Activated CD4-positive, CD25-positive, alpha-beta regulatory T cell treated with anti-CD3 and anti-CD28 coated beads, Interleukin-2, amount 50 U/mL, for 24 hours (primary cell): Measurements from ENCODE around the gene IL1RL2.

Experiments used
- ATAC-seq, 2 donors: fragments of 150-1000 bp; cut with Tn5 transposase; one replicate each; pipeline ENCODE4 v1.10.0; 2021; ENCODE audit warnings: mild to moderate bottlenecking in 1 of 2, moderate library complexity in 1 of 2

Gene IL1RL2

DNA sequence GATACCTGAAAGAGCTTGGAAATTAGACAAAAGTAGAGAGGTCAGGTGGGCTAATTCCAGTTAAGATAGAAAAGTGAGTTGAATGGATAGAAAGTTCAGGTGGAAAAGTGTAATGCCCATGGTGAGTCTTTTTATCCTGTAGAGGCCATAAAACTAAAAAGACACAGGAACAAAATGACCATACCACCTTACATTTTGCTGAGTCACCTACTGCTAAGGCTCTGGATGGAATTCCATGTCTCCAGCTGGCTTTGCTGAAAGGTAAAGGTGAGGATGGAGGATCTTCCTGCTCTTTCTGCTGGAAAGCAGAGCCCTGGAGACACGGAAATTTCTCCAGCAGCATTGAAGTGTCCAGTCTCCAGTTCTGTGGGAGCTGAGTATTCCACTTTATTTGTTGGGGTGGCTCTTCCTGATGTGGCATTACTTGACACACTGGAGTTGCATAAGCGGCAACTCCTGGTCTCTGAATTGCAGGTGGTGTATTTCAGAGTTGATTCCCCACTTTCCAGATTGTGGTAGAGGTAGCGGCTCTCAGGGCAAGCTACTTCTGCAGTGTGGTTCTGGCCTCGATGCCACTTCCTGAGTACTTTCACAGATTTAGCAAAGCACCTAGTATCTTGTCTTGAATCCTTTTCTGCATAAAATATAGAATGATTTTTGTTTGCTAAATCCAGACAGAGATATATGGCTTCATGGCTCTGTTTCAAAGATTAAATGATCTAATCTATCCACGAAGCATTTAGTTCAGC lies 10.7 kb downstream of the IL1RL2 start:
- ATAC-seq, result no peak

DNA sequence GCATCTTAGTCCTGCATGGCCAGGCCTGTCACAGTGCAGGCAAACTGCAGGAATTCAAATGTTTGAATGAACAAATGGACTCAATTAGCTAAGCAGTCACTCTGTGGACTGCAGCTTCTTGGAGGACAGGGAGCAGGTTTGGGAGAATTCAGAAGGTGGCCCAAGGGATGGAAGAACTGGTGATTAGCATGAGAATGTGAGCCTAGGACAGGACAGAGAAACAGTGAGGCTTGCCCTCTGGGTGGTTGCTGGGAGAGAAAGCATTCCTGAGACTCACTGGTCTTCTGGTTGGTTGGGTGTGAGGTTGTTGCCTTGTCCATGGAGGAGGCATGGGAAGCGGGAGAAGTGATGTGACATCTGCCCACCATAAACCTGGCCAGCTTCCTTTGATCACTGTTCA lies 13.7 kb downstream of the IL1RL2 start:
- no peak for ATAC-seq

DNA sequence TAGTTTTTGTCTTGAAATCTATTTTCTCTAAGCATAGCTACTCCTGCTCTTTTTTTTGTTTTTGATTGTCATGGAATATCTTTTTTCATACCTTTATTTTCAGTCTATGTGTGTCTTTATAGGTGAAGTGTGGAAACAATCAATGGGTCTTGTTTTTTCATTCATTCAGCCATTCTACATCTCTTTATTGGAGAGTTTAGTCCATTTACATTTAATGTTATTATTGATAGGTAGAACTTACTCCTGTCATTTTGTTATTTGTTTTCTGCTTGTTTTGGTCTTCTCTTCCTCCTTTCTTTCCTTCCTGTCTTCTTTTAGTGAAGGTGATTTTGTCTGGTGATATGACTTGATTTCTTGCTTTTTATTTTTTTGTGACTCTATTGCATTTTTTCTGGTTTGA lies 17.8 kb downstream of the IL1RL2 start:
- no peak for ATAC-seq

DNA sequence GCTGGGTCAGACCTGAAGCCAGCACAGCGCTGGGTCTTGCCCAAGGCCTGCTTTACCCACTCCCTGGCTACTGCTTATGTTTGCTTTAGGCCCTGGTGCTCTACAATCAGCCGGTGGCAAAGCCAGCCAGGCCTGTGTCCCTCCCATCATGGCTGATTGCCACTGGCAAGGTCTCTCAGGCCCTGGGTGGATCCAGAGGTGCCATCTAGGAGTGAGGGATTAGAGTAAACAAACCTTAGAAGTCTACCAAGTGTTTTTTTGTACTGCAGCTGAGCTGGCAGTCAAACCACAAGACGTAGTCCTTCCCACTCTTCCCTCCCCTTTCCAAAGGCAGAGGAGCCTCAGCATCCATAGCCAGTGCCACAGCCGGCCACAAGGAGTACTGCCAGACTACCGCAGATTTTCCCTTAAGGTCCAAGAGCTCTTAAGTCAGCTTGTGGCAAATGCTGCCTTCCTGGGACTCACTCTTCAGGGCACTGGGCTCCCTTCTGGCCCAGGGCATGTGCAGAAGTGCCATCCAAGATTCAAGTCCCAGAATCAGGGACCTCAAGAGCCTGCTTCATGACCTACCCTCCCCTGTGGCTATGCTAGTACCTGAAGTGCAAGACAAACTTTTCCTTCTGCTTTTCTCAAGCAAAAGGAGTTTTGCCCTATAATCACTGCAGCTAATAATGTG lies 20.0 kb downstream of the IL1RL2 start:
- ATAC-seq, result no peak

DNA sequence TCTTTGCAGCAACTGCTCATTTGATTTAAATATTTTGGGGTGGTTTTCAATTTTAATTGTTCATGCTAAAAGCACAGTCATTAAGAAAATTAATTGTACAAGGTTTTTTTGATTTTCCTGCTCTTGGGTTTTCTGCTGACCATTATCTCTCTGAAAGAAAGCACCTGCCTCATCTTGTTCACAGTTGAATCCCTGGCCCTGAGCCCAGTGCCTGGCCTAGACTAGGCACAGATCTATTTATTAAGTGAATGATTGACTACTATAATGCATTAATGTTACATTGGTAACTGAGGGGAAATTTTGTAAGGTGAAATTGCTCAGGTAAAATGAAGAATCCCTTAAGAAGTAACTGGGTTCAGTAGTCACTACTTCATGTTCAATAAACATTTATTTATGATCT lies 22.0 kb downstream of the IL1RL2 start:
- ATAC-seq, result no peak

DNA sequence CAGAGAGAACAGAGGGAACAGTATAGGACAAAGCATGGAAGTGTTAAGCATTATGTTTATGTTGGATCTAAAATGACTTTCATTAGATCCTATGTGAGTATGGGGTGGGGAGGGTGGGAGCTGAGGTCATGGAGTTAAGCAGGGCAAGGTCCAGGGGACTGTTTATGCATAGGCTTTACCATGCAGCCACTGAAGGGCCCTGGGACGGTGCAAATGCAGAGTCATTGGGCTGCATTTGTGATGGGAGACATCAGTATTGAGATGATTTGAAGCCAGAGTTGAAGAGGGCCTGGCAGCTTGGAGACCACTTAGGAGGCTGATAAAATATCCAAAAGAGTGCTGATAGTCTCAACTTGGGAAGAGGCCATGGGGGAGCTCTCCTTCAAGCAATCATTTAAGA lies 22.7 kb downstream of the IL1RL2 start:
- ATAC-seq, result no peak

DNA sequence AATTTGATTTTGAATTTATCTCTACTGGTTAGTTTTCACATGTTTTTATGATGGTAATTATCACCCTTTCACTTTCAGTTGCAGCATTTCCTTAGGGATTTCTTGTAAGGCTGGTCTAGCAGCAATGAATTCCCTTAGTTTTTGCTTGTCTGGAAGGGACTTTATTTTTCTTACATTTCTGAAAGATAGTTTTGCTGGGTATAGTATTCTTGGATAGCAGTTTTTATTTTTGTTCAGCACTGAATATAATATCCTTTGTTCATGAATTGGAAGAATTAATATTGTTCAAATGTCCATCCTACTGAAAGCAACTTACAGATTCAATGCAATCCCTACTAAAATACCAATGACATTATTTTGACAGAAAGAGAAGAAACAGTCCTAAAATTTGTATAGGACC lies 30.2 kb downstream of the IL1RL2 start:
- no peak for ATAC-seq

DNA sequence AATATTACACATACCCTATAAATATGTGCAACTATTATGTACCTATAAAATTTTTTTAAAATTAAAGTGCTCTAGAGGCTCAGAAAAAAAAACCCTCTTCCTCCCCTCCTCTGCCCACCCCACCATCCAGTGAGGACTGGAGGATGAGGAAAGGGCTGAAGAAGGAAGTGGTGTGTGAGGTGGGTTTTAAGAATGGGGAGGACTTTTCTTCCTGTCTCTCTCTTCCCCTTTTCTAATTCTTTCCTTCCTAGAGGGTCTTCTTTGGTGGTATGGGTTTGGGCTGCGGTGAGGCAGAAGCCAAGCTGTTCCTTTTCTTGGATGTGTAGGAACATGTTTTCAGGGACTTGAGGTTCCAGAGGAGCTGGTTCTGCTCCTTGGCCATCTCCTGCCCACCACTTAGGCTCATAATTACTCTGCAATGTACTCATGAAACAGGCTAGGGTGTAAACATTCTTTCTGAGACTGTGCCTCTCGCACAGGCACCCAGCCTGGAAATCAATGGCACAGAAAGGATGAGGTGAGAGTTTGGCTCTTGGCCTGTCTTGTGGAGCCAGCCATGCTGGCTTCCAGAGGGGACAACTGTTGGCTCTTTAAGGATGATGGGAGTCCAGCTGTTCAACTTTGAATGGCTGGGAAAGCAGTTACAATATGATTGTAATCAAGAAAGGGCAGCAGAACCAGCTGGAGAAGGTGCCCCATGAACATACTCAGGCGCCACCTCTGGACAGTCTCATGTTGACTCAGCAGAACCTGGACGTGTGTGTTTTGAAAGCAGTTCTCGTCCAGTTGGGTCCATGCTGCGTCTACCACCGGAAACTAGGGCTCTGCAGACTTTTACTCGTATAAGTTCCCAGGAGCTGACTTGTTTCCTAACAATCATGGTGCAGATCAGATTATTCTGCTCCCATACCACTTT lies 38.3 kb downstream of the IL1RL2 start:
- no peak for ATAC-seq

DNA sequence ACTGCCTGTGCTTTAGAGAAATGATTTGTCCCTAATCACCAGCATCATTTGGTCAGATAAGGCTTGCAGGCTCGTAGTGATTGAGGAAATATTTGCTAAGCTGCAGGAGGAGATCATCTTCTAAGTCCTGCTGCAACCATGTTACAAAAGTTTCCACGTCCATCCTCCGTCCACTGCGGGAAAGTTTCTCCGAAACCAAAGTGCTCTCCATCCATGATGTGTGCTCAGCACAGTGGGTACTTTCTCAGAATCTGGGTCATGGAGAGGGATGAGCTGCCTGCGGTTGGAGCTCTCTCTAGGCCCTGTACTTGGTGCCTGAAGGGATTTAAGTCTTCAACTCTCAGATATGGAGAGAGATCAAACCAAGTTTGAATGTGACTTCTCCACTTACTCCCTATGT lies 39.3 kb downstream of the IL1RL2 start:
- no peak for ATAC-seq

DNA sequence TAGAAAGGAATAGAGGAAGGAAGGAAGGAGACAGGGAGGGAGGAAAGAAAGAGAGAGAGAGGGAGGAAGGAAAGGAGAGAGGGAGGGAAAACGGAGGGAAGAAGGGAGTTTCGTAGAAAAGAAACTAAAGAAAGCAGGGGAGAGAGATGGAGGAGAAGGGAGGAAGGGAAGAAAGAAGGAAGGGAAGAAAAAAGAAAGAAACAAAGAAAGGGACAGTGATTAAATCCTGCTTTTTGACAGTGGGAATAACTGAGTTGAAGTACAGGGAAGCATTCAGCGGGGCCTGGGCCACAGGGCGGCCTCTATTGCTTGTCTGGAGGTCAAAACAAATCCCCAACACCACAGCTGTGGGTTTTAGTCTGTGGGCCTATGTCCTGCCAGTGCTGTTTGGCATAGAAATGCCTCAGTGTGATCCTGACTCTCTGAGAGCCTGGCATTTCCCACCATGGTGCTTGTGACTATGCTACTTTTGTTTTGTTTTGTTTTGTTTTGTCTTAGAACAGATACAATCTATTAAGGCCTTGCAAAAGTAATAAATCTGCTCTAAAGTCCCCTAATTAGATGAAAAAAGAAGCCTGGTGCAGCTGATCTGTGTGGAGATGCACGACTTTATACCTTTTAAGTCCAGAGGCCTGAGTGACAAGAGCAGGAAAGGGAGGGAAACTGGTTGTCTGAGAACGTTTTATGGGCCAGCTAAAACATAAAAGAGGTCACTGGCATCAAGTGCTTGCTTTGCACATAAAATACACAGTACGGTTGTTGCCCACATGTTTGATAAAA lies 40.0 kb downstream of the IL1RL2 start:
- no peak for ATAC-seq

DNA sequence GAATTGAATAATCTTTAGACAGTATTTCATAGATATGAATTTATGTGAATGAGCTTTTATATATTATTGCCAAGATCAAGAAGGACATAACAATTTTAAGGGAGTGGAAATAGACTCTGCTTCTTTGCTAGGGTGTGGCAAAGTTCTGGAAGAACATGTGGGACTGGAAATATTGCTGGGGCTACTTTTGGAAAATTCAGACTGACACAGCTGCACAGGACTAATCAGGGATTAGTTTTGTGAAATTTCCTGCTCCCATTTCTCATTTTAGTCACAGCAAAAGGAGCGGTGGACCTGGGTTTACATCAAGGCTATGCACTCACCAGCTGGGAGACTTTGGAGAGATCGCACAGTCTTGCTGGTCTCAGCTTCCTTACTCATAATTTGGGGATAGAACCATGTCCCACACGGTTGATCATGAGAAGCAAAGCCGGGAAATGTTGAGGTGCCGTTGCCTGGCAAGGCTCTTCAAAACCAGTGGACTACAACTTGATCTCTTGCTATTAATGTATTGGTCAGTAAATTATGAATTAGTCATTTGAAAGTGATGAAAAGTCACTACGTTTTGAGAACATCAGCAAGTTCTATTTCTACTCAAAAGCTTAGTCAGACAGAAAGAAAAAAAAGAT lies 42.4 kb downstream of the IL1RL2 start:
- no peak for ATAC-seq

DNA sequence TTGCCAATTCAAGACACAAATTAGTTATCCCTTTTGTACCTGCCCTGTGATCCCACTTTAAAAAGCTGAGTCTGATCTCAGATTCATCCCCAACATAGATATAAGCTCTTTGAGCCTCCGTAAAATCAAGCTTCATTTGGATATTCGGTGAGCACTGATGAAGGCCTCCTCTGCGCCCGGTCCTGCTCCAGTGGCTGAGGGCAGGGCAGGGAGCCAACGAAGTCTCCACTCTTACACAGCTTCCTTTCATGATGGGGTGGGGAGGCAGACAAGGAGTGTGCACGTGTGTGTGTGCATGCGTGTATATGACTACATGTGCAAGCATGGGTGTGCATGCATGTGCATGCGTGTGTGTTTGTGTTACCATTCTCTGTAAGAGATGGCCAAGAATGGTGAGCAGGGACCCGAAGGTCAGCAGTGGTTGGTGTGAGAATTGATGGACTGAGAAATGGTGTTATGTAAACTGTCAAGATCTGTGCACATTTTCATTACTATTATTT lies 43.6 kb downstream of the IL1RL2 start:
- ATAC-seq, result no peak

DNA sequence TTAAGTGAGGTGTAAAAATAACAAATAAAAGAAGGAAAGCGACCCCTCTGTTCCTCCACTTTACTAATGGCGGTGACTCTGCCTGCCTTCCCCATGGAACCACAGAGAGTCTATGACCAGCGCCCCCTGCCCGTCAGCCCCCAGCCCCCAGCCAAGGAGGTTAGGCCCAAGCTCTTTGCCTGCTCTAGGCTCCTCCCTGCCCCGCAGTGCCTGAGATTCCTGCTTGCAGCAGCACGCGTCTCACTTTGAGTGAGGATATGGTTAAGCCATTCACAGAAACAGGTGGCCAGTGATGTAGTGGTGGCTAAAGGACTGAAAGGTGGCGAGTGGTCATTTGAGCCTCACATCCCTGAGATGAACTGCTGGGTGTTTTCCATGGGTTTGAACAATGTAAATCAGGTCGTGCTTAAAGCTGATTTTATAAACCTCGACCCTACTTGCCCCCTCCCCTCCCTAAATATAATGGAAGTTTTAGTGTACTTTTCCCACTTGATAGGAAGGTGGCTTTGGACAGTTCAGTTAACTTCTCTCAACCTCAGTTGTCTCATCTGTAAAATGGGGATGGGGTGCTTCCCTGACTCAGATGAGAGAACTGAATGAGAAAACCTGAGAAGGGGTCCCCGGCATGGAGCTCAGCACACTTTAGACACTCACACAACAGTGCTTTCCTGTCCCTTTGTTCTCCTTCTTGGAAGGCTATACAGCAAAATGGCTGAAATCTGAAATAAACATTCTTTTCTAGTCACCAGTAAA lies 46.5 kb downstream of the IL1RL2 start:
- ATAC-seq, result no peak

DNA sequence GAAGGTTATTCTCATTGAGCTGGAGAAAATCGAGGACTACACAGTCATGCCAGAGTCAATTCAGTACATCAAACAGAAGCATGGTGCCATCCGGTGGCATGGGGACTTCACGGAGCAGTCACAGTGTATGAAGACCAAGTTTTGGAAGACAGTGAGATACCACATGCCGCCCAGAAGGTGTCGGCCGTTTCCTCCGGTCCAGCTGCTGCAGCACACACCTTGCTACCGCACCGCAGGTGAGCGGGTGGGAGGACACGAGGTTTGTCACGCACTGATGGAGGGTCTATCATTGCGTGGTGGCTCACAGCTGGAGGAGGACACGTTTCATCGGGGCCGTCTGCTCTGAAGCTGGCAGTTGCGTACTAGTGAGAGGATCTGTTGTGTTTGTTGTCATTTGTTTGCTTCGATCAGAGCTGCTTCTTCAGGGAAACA lies 48.2 kb downstream of the IL1RL2 start:
- no peak for ATAC-seq

DNA sequence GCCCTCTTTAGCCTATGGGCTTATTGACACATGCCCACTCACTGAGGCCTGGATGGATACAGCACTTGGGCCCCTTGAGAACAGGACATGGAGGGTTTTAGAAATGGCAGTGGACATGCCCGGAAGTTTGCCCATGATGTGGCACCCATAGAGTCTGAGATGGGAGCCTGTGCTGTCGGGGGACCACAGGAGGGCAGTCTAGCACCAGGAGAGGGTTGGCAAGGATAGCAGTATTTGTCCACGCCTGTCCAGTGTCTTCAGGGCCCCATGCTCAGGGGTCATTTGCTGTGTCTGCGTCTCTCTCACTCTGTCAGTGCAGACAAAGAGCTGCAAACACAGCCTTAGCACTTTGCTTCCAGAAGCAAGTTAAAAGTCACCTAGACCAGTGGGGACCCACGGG lies 48.7 kb downstream of the IL1RL2 start:
- no peak for ATAC-seq

DNA sequence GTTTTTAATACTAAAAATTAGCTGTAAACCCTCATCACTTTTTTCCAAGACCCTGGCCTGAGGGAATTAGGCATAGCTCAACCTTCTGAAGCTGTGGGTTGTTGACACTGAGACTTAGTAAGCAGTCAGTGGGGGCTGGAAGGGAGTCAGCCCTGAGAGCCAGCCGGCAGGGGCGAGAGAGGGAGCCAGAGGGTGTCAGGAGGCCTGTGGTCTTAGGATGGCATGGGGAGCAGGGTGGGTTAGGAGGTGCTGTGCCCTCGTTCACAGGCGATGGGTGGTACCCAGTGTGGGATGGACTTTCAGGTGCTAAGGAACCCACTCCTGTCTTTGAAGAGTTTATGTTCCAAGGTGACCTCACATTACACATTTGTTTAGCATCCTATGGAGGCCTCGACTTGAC lies 49.3 kb downstream of the IL1RL2 start:
- no peak for ATAC-seq

DNA sequence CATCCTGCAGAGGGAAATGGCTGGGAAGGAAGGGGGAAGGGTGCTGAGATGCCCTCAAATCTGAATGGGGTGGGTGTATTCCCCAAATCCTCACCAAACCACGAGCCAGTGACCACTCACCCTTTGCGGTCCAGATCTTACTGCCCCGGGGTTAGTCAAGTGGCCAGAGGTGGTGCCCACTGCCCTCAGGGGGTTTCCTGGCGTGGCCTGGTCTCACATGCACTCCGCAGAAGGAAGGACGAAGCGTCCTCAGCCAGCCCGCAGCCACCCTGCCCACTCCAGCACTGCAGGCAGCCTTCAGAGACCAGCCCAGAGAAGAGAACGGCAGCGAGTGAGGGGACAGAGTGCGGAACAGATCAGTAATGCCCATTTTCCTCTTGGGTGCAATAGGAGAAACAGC lies 50.4 kb downstream of the IL1RL2 start:
- no peak for ATAC-seq

DNA sequence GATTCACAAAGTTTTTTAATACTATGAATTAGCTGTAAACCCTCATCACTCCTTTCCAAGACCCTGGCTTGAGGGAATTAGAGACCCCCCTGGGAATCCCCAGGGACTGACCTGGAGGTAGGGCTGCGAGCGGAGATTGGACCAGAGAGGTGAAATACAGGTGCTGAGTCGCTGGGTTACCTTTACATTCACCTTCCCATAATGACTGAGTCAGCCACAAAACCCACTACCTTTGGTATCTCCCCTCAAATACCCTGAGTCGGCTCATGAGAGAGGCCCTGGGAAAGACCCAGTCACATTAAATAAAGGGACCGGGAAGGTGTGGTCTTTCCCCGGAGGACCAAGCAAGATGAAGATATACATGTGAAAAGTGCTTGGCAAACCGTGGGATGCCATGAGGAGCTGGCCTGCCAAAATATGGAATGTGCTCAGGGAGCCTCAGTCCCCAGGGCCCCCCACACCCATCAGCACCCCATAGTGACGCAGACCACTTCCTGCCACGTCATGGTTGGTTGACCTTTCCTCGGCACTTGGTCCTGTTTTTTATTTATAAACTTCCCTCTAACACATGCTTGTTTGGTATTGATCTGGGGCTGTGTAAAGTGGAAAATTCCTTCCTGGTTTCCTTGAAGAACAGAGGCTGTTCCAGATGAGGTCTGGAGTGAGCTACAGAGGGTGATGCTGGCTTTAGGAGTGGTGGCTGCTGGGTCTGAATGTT lies 51.4 kb downstream of the IL1RL2 start:
- peak; percentile 47 to 51 for ATAC-seq

DNA sequence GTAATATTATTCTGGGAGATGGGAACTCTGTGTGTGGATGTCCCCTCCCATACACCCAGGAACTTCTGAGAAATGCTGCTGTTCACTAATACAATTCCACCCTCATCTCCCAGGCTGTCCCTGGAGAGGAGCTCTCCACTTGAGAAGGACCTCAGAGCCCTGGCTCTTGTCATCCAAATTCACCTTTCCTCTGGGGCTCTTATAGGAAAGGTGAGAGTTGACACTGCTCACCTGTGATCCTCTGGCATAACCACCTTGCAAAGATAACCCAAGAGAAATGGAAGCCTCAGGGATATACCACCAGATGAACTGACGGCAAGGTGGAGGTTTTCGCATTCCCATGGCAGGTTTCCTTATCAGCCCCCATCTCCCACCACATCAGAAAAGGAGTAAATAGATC lies 52.0 kb downstream of the IL1RL2 start:
- ATAC-seq, result no peak

DNA sequence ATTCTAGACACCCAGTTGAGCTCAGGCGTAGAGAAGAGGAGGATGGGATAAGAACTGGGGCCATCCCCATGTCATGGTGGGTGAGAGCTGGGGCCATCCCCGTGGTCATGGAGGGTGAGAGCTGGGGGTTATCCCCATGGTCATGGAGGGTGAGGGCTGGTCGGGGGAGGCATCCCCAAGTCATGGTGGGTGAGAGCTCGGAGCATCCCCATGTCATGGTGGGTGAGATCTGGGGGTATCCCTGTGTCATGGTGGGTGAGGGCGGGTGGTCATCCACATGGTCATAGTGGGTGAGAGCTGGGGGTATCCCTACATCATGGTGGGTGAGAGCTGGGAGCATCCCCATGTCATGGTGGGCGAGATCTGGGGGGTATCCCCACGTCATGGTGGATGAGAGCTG lies 52.5 kb downstream of the IL1RL2 start:
- ATAC-seq, result no peak
